Measurements from ENCODE around the gene KLHL22.
A peak's percentile ranks its signal among the peaks of the same experiment; 100 is the strongest.

The KLHL22 gene

GRCh38 chr22:20434264-20434751 is 61.3 kb downstream of the KLHL22 start:
- DNase-seq (ENCODE audit: low read depth in 2 of 3, low spot score in 1 of 3), result no peak

- no peak for DNase-seq (ENCODE audit: low read depth in 2 of 3, low spot score in 1 of 3)
Measured at GRCh38 chr22:20433686-20434241, 61.8 kb downstream of the KLHL22 start.

- no peak for DNase-seq (ENCODE audit: low read depth in 2 of 3, low spot score in 1 of 3)
Measured at GRCh38 chr22:20433191-20433590, 62.4 kb downstream of the KLHL22 start.

GRCh38 chr22:20432244-20432686 is 63.3 kb downstream of the KLHL22 start:
- no peak for DNase-seq (ENCODE audit: low read depth in 2 of 3, low spot score in 1 of 3)

GRCh38 chr22:20431511-20432192 is 63.9 kb downstream of the KLHL22 start:
- no peak for DNase-seq (ENCODE audit: low read depth in 2 of 3, low spot score in 1 of 3)

GRCh38 chr22:20430720-20431510 is 64.7 kb downstream of the KLHL22 start:
- peak in 2 of 3 donors; percentile 42 to 55 for DNase-seq (ENCODE audit: low read depth in 2 of 3, low spot score in 1 of 3)

- no peak for DNase-seq (ENCODE audit: low read depth in 2 of 3, low spot score in 1 of 3)
Measured at GRCh38 chr22:20430101-20430719, 65.4 kb downstream of the KLHL22 start.

GRCh38 chr22:20429254-20430100 is 66.1 kb downstream of the KLHL22 start:
- peak; percentile 51 to 74 (median 67) for DNase-seq (ENCODE audit: low read depth in 2 of 3, low spot score in 1 of 3)

GRCh38 chr22:20428496-20429253 is 66.9 kb downstream of the KLHL22 start:
- DNase-seq (ENCODE audit: low read depth in 2 of 3, low spot score in 1 of 3), result no peak

GRCh38 chr22:20427945-20428417 is 67.6 kb downstream of the KLHL22 start:
- DNase-seq (ENCODE audit: low read depth in 2 of 3, low spot score in 1 of 3), result no peak

- DNase-seq (ENCODE audit: low read depth in 2 of 3, low spot score in 1 of 3), result no peak
Measured at GRCh38 chr22:20427104-20427944, 68.3 kb downstream of the KLHL22 start.

GRCh38 chr22:20426259-20426615 is 69.4 kb downstream of the KLHL22 start:
- no peak for DNase-seq (ENCODE audit: low read depth in 2 of 3, low spot score in 1 of 3)

GRCh38 chr22:20425566-20426258 is 69.9 kb downstream of the KLHL22 start:
- DNase-seq (ENCODE audit: low read depth in 2 of 3, low spot score in 1 of 3), result no peak

- DNase-seq (ENCODE audit: low read depth in 2 of 3, low spot score in 1 of 3), result no peak
Measured at GRCh38 chr22:20424932-20425565, 70.5 kb downstream of the KLHL22 start.

- no peak for DNase-seq (ENCODE audit: low read depth in 2 of 3, low spot score in 1 of 3)
Measured at GRCh38 chr22:20424568-20424931, 71.0 kb downstream of the KLHL22 start.

- no peak for DNase-seq (ENCODE audit: low read depth in 2 of 3, low spot score in 1 of 3)
Measured at GRCh38 chr22:20423906-20424551, 71.6 kb downstream of the KLHL22 start.
